T-helper 2 cell treated with Interferon-gamma antibody and Interleukin-4, amounts not matched to agents 100 ng/mL and 5 ng/mL, for 36 hours (primary cell): ENCODE data around the gene ESPNL. TPM values are rescaled to one million over a fixed set of nuclear protein-coding genes. Genes with fewer than 3 reads are reported as not detected.

ENCODE experiments used
- intact Hi-C: fragments of 100-400 bp; cut with micrococcal nuclease; formaldehyde crosslinking; loops from one replicate; pipeline ENCODE4 v1.15.1; 2023
- total RNA-seq: library from RNA; stranded (reverse); gene quantifications from 2 replicates; pipeline ENCODE4 v1.2.3, GENCODE V29; 2022

Gene ESPNL
- total RNA-seq, 1 donor from 2014 or later, result 0.05 TPM

- intact Hi-C loops, result no loop called here
These were observed 1.9 kb upstream of the ESPNL start for GRCh38 chr2:238097988-238098871.

GRCh38 chr2:238098901-238099713 lies 1.0 kb upstream of the ESPNL start:
- intact Hi-C loops, result no loop called here

GRCh38 chr2:238099714-238100048 lies 459 bp upstream of the ESPNL start:
- intact Hi-C loops, result no loop called here

DNA sequence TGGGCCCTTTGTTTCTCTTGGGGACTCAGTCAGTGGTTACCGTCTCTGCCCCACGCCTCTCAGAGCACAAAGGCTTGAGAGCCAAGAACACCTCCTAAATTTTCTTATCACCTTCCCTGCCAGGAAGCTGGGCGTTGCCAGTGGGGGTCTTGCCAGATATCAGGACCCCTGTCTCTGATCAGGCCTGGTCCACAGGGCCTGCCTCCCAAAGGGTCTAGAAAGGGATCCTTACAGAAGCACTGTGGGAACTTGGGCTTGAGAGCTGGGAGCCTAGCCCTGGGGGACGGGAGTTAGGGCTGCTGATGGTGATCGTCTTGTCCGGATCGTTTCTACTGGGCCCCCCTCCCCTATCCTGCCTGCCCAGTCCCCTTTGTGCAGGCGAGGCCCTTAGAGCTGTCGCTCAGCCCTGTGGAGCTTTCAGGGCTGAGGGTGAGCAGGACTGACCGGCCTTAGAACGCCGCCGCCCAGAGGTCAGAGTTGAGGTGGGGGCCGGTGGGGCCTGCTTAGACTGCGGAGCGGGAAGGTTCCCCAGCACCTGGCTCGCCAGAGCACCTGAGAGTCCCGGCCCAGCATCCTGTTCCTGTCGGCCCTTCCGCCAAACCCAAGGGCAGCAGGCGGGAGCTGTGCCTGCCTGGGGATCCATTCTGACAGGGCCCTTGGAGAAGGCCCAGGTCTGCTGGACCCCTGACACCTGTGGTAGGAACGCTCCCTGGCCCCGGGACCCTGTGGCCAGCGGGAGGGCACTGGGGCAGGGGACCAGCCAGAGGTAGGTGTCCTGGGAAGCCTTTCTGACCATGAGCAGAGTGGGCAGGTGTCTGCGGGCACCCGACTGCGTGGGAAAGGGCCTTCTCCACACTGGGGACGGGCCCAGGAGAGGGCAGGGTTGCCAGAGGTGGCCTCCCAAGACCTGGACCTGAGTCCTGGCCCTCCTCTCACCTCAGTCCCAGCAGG lies 956 bp downstream of the ESPNL start:
- intact Hi-C loops, result no loop called here

- intact Hi-C loops, result no loop called here
These were observed 2.0 kb downstream of the ESPNL start for GRCh38 chr2:238101891-238102841.

- intact Hi-C loops, result no loop called here
These were observed 2.7 kb downstream of the ESPNL start for GRCh38 chr2:238102865-238103264.

GRCh38 chr2:238103465-238104225 lies 3.5 kb downstream of the ESPNL start:
- intact Hi-C loops, result no loop called here

GRCh38 chr2:238104226-238104690 lies 4.1 kb downstream of the ESPNL start:
- intact Hi-C loops, result no loop called here

DNA sequence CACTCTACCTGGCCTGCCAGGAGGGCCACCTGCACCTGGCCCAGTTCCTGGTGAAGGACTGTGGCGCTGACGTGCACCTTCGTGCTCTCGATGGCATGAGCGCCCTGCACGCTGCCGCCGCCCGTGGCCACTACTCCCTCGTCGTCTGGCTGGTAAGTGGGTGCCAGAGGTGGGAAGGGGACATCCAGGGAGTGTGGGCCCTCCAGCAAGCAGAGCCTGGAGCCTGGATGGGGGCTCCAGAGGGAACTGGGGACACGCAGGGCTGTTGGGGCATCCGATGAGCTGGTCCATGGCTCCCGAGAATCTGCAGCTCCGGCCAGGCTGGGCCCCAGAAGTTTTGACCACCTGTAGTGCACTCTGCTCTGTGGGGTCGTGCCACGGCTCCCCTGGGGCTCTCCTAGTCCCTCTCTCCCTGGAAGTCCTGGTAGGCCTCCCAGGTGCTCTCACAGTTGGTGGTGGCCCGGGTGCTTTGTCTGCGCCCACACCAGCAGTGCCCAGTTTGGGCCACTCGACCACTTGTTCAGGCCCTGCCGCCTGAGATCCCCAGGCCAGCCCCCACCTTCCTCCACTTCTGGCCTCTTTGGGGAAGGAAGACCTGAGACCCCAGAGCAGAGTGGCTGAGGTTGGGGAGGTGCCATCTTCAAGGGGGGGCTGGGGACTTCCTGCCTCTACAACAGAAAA lies 4.7 kb downstream of the ESPNL start:
- intact Hi-C loops, result no loop called here

- intact Hi-C loops, result no loop called here
These were observed 5.6 kb downstream of the ESPNL start for GRCh38 chr2:238105506-238106338.

DNA sequence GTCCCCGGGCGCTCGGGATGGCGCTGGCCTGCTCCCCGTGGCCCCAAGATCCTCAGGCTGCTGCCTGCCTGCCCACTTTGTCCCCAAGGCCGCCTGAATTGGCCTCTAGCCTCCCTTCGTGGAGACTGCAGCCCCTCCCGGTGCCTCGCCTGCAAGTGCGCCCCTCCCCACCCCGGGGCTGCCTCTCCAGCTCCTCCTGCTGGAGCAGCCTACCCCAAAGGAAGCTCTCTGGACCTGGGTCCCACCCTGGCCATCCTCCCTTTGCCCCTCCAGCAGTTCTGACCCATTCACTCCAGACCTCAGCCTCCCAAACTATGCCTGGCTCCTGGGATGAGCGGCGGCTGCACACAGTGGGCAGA lies 6.2 kb downstream of the ESPNL start:
- intact Hi-C loops, result no loop called here

DNA sequence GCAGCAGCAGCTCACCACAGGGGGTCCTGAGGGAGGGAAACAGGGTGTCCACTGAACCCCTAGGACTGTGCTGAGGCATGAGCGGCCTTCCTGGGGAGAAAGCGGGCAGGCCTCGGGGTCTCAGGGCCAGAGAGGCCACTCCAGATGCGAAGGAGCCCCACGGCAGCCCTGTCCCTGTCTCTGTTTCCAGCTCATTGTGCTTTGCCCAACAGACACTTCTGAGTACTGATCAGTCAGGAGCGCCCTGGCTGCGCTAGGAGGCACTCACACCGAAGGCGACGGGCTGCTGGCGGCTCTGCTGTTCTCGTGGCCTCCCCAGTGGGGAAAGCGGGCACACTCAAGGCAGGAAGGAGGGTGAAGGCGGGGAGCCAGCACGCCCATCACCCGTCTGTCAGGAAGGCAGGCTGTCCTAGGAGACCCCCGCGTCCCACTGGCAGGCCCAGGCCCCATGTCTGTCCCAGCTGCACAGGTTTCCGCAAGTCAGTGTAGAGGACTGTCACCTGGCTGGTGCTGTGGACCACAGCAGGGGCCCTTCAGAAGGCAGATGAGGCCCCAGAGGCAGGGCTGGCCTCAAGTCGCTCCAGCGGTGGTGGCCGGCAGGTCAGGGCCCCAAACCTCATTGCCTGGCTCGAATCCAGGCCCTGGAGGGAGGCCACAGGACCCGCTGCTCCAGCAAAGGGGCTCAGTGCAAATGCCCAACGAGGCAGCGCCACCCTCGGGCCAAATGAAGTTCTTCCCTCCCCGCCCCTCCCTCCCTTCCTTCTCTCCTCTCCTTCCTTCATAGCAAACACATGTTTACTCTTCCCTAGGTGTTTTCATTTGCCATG lies 6.8 kb downstream of the ESPNL start:
- intact Hi-C loops, result no loop called here

- intact Hi-C loops, result no loop called here
These were observed 7.6 kb downstream of the ESPNL start for GRCh38 chr2:238107525-238108422.

DNA sequence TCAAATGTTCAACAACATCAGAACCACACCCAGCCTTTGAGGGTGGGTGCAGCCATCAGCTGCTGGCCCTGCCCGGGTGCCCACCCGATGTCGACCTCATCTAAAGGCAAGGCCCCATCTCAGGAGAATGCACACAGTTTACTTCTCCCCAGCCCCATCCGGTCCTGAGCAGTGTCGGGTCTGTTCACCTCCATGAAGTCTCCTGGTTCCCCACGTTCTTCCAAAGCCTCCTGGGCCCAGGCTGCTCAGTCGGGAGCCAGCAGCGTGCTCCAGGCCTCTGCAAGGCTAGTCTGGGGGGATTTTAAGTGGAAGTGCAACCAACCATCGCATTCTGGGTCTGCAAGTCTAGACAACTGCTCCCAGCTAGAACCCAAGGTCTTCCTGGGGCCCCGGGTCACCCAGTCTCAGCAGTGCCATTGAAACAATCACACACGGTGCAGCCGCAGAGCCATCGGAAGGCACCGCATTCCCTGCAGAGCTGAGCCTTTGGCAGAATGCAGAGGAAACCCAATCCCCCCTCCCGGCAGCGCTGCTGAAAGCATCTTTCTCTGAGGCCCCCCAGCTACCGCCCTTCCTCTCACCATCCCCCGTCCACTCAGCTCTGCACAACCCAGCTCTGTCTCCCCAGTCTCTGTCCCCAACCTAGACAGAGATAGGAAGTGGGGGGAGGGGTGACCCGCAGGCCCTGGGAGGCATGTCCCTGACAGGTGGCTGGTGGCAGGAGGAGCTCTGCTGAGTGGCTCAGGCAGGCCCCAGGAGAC lies 8.5 kb downstream of the ESPNL start:
- intact Hi-C loops, result no loop called here

GRCh38 chr2:238113611-238114010 lies 13.5 kb downstream of the ESPNL start:
- intact Hi-C loops, result no loop called here
